Activated gamma-delta T cell treated with anti-CD3 and anti-CD28 coated beads, Interleukin-2, amount 50 U/mL, for 16 hours (primary cell): ENCODE measurements around the gene KLF6.

ENCODE experiments used
- DNase-seq: peaks from one replicate; pipeline ENCODE4 v3.0.0-alpha.2; 2020; ENCODE audit warnings: low read depth

KLF6 gene

DNA sequence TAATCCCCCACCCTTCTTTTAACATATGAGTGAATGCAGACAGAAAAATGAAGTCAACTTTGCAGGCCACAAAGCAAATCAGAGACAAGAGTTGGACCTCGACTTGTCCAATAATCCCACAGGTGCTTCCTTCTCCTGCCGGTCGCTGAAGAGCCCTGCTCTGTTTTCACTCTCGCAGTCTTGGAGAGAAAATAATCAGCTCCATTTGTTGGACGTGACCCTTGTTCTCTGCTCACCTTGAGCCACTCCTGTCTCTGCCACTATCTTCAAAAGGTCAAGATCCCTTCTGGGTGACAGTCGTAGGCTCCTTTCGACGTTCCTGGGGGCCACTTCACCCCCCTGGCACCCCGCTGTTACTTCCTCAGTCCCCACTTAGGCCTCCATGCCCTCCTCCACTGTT lies 2.8 kb upstream of the KLF6 start:
- DNase-seq, result no peak

DNA sequence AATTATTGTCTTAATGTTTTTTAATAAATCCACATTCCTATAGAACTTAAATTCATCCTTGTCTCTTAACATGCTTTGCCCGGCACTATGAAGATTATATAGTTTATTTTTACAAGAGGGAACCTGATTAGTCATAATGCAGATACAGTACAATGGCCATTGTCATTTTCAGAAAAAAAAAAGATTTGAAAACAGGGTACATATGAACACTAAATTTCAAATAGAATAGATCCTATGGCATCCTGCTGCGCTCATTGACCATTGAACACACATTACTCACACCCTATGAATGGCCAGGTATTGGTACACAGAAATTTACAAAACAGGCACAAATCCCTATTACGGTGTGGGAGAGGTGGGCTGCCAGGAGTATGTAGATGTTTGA lies 2.0 kb upstream of the KLF6 start:
- no peak for DNase-seq

DNA sequence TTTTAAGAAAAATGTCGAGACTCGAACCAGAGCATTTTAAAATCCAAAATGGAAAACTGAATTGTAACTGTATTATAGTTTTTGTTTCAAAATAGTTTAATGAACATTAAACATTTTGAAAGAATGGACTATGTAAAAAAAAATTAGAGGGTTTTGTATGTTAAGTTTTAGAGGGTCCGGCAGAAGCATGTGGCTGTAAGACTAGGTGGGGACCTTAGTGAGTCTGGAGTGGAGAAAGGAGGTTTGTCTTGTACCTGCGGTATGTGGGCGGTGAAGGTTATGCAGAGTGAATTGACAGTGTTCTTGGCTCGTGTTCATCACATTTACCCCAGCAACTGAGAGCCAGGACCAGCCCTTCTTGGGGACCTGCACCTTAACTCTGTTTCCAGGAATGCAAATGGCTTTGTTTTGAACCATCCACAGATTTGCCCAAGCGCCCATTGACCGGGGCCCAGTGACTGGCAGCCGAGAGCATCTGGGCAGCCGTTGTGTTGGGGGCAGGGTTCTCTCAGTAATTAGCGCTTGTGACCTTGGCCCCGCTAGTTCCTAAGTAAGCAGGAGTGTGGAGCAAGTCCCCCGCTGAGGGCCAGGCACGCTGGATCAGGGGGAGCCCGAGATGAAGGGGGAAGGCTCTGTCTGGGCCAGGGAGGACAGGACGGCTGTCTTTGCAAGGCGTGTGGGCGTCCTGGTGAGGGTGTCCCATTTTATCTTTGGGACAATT lies 1.4 kb upstream of the KLF6 start:
- no peak for DNase-seq

DNA sequence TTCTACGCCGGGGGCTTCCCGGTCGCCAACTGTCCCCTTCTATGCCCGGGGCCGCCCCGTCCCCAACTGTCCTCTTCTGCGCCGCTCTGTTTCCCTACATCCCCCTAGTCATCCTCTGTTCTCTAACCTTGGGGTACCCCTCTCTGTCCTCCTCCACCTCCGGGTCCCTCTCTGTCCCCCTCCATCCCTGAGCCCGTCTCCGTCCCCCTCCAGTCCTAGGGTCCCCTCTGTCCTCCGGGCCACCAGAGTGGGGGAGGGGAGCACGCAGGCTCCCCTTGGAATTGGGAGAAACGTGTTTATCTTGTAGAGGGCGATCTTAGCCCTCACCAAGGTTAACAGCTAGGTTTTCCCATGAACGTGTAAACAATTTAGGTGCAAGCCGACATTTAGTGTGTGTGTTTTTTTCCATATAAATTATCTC lies 852 bp upstream of the KLF6 start:
- DNase-seq, result no peak

DNA sequence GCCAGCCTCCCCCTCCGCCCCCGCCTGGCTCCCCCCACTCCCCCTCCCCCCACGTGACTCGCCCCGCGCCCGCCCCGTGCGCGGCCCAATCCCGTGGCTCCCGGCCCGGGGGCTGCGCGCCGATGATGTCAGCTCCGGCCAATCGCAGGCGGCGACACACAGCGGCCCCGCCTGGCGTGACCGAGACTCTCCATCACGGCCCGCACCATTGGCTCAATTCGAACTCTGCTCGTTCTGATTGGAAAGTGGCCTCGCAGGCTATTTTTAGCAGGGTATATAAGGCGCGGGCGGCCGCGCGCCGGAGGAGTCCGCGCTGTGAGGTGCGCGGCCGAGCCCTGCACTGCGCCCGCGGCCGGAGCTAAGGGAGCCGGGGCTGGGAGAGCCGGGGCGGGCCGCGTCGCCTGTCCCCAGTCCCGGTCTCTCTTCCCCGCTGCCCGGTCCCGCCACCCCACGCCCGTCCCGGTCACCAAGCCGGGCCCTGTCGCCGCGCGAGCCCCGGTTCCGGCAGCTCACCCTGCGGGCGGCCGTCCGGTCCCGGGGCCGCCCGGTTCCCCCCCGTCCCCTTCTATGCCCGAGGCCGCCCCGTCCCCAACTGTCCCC lies 342 bp upstream of the KLF6 start:
- peak; percentile 99 for DNase-seq

DNA sequence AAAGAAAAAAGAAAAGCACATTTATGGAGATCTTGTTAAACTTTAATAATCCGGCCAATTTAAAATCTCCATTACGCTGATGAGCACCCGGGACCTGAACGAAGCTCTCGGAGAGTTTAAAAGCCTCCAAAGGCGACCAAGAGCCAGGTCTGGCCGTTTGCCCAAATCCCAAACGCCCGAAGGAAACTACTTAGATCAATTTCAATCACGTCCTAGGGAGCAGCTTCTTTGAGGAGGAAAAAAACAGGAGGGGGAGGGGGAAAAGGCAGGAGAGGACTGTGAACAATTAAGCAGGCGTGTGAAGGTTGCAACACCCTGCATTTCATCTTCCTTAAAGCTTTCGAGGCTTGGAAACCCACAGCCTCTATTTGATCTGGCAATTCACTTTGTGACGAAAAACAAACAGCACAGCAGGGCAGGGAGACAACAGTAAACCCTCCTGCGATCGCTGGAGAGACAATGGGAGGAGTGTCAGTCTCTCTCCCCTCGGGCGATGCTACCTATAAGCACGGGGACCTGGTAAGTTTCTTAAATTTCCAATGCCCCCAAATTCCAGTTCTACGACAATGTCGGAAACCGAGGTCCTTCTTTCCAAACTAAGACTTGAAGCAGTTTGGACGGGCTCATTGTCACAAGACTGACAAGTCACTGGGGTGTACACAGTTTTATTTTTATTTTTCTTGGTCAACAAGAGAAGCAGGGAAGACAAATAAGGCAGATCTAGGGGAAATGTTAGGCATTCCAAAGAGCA lies 1.2 kb downstream of the KLF6 start:
- no peak for DNase-seq

DNA sequence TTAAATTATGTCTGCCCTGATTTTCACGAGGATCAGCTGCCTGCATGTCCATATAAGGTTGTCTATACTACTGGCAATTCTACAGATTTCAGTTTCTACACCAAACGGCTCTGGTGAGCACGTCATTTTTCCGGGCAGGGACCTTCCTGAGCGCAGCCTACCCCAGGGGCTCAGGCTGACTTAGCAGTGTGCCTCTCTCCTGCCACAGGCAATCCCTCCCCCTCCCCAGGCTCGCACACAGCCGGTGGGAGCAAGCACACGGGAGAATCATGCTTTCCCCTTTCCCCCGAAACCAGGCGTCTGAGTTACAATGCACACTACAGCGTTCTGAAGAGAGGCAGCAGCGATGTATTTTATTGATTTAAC lies 1.7 kb downstream of the KLF6 start:
- DNase-seq, result no peak

DNA sequence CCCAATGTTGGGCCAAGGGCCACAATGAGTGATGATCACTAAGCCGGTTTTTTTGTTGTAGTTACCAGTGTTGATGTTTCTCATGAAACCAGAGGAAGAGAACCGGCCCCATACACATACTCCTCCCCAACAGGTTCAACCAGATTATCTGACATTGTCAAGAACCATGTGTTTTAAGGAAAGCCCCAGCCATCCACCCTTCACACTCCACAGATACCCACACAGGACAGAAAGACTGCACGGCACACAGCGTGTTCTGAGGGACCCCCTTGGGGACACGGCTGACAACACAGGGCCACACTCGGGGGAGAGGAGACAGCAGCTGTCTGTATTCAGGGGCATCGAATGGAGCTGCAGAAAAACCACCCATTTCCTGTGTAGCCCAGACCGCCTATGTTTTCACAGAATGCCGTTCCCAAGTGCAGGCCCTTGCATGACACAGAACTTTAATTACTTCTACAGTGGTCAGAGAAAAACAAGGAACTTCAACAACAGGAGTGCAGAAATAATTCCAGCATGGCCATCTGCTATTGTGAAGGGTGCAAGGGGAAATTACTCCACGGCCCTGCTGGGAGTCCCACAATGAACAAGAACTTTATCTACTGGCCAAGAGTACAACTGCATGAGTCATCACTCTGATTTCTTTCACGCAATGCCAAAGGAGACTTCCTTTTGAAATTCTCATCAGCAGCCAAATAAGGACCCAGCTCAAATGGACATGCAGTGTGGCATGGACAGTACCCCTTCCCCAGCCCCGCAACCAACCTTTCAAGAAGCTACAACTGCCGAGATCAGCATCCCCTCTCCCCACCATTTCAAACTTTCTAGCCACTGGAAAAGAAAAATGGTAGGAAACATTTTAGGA lies 2.3 kb downstream of the KLF6 start:
- DNase-seq, result no peak

DNA sequence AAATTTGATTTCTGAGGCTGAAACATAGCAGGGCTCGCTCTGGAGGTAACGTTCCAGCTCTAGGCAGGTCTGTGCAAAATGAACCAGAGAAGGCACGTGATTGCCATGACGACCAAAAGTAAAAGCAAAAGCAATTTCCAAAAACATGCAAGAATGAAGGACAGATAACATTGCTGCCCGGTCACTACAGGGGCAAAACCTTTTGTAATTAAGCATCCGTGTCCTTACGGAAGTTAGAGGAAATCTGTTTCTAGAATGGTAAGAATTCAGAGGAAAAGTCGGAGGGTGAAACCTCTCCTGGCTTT lies 2.9 kb downstream of the KLF6 start:
- DNase-seq, result no peak

DNA sequence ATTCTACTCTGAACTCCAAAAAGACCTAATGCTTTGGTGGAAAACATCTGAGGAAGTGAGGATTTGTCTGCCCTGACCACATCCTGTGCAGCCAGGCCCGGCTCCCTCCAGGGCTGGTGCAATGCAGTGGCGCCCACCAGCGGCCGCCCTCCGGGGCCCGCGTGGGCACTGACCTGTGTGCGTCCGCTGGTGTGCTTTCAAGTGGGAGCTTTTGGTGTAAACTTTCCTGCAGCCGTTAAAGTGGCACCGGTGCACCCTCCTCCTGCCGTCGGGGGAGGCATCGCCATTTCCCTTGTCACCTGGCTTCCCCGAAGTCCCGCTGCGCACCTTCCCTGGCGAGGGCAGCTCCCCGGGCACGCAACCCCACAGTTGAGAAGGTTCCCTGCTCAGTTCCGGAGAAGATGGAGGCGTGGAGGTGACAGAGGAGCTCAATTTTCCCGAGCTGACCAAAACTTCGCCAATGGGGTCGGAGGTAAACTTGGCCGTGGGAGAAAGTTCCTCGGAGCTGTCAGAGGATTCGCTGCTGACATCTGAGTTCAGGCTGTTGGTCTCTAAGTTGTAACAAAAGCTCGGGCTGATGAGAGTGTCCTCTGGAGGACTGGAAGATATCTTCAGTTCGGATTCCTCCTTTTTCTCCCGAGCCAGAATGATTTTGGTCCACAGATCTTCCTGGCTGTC lies 3.4 kb downstream of the KLF6 start:
- DNase-seq, result no peak

DNA sequence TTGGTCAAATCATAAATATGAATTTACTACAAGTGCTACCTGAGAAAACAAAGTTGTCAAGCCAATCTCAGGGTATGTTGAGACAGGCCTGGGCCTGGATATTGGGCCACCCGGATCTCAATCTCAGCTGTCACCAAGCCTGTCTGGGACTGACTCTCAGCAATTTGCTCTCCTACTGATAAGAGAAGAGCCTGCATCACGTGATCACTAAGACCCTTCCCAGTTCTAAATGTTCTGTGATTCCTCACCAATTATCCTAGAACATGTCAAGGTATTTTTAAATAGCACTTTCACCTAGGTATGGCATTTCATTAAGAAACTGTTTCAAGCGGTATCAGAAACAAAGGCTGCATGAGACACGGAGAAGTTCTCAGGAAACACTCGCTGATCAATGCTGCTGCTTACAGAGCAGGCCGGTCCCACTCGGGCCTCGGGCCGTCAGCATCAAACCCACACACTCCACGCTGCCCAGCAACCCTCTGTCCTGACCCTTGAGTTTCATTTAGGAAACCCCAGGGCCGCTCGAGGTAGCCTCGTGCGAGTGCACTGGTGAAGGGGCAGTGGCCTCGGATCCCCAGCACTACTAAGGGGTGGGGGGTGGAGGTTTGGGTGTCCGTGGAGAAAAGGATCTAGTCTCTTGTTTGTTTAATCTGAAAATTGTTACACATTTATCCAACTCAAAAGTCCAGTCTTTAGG lies 4.1 kb downstream of the KLF6 start:
- DNase-seq, result no peak

DNA sequence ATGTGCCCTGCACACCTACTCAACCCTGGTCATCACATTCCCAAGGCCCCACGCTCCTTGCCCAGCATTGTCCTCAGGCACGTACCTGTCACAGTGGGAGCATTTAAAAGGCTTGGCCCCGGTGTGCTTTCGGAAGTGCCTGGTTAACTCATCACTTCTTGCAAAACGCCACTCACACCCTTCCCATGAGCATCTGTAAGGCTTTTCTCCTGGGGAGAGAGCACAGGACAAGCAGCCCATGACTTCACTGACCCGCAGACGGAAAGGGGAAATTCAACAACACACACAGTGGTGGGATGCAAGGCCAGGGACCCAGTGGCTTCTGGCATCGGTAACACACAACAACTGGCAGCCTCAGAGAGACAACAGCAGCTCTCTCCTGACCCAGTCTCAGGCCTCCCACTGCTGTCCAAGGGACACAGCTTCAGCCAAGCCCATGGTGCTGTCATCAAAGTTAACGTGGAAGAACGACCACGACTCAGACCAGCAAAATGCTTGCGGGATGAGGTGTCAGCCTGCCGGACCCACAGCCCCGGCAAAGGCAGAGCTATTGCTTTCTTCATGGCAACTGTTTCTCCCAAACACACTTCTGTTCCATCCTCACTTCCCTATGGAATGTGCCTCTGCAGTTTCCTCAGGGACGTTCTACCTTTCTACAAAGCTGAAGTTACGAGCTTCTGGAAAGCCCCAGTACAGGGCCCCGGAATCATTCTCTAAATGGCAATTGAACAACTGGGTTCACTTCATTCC lies 4.8 kb downstream of the KLF6 start:
- no peak for DNase-seq

DNA sequence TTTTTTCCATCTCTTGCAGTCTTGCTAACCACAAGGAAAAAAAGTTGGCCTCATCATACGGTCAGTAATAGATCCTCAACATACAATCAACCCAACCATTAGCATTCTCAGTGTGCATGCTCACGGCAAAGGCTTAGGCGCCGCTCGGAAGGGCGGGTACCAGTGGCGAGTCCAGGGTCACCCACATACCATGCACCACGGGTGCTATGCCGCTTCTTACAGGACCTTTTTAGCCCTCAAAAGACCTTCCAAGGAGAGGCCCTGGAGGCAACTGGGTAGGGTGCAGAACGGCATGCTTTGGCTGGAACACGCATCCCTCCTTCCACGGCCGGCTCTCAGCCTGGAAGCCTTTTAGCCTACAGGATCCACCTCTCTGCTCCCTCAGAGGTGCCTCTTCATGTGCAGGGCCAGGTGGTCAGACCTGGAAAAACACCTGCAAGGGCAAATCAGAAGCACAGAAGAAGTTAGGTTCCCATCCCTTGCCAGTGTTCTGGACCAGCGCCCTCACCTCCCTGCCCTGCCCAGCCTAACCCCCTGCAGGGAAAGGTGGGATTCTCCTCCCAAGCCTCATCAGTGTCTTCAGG lies 5.8 kb downstream of the KLF6 start:
- DNase-seq, result no peak

DNA sequence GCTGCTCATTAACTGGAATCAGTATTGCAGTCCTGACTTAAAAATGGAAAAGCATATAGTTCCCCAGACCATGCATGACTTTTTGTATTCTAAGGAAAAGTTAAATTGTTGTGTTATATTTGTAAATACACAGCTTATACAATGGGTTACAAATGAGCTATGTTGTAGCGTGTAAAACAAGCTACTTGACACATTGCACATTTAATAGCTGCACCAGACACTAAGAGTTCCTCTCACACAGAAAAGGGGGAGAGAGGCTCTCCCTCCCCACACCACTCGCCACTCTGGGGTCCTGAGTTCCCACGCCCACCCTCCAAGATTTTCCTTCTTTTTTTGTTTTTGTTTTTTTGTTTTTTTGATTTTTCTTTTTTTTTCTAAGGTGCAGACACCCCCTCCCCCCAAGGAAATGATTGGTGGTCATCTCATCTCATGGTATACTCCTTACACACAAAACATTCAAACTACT lies 6.3 kb downstream of the KLF6 start:
- no peak for DNase-seq

DNA sequence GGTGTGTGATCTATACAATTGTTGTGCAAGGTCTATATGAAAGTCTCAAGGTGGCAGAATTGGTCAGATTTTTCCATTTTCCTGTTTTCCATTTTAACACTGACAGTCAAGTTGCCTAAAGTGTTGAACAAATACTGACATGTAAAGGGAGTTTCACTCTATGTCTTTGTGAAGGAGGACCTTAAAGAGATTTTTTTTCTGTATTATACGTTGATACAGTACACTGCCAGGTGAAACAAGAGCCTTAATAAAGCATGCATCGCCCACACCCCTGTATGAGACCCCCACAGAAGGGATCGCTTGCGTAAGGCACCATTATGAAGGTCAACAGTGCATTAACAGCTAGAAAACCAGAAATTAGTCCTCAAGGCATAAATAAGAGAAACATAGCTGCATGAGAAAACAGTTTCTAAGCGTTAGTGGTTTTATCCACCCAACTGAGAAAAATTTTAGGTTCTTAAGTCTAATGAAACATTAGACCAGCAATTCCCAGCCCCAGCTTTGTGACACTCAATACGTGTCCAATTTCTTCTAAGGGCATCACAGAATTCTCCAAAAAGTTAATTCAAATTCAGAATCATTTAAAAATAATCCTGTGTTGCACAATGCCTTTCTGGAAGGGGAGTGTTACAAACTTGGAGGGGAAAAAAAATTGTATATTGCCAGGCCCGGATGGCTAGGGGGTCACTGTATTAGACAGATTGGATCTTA lies 6.9 kb downstream of the KLF6 start:
- DNase-seq, result no peak

DNA sequence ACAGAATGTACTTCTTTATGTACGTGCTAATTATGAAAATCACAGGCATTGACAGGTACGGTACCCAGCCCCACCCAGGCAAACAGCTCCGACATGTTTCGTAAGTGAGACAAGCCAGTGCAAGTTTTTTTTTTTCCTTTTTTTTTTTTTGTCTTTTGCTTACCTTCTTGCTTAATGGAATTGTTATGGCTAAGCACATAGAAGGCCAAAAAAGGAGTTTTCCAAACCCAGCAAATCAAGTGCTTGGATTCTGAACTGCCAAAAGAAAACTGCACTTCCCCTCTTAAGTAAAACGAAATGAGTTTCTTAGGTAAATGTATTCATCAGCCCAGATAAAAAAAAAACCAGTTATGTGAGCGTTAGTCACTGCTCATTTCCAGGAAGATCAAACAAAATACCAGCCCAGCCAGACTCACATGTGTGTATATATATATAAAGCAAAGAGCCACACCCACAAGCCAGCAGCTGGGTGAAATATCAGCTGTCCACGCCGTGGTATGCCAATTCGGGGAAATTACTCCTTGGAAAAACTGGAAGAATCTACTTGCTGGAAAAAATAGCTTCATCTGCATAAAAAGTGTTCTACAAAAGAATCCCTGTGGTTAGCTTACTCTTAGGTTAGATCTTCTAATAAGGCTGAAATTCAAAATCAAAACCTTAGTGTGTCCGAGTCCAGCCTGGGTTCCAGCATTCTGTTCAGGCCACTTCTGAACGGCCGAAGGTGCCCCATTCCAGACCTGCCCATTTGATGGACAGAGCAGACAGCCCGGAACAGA lies 8.0 kb downstream of the KLF6 start:
- DNase-seq, result no peak

DNA sequence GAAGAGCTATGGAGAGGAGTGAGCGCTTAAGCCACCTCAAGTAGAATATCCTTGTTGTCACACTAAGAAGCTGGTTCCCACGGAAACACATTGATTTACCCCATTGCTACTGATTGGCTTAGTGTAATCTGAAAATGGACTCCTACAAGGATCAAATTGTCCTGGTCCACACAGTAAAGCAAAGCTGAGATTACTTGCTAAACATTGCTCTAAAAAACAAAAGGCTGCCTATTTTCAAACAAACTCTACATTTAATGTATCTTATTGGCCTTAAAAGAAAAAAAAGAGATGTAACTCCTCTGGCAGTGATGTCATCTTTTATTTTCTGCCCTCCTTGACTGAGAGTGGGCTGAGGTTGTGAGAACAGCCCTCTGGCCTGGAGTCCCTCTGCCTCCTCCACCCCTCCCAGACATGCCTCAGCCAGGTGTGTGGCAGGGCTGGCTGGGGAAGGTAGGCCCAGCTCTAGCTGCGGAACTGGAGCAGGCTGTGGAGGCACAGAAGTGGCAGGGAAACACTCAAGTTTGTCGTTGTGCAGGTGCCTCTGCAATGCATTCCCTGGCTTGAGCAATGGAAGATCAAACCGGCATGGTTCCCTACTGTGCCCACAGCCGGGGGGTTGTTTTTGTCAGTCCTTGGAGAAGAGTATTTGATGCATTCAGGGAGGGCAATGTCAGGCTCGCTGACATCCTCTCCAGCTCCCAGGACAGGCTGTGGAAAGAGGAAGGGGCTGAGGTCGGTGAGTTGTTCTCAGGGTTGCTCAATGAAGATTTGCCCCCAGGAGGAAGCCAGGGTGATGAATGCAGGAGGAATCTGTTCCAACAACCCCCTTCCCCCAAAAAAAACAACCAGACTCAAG lies 9.1 kb downstream of the KLF6 start:
- DNase-seq, result no peak
